ENCODE results near the gene IRF2BP1. TPM values are rescaled to one million over a fixed set of nuclear protein-coding genes. Genes with fewer than 3 reads are reported as not detected.
"Not testable (repeated sequence)": the region's sequence is repeated elsewhere in the genome, so short reads cannot be mapped to it uniquely, and the experiment has no call there.

Gene IRF2BP1
- total and polyA plus RNA-seq, 2 of the 13 experiments (the other 11 are each of a cell fraction or from before 2014, with no cell fraction given): 4.3 to 14.3 TPM

GRCh38 chr19:45867241-45867640, 18.7 kb downstream of the IRF2BP1 start:
- H3K4me3 ChIP-seq (replicated peaks in 1 of 3; ENCODE audit: insufficient read depth in 1 of 3, low read depth in 2 of 3, low read length in 3 of 3): peak overlapping the region in 2 of 3 experiments; percentile 92 to 97; a peak in 2 of 6 replicates
- 0 out of 2 replicates have a peak, but pooled peaks cover 14% of the 10 kb centered on the region for H4K20me1 ChIP-seq (ENCODE audit: insufficient read depth, low read length)
- intact Hi-C loops (cut with micrococcal nuclease; ENCODE audit: unreplicated experiment); in situ Hi-C loops (cut with HindIII; ENCODE audit: extremely low pct_ligation_motif_present, low pct_unique_long_range_greater_than_20kb); H3K27me3 ChIP-seq (ENCODE audit: control insufficient read depth in 1 of 2, insufficient read depth in 2 of 2, low read length in 2 of 2); CTCF ChIA-PET (ENCODE audit: low intra/inter-chr PET ratio, low total read pairs); FAIRE-seq; H3K27ac ChIP-seq (ENCODE audit: extremely low read length, insufficient read depth, low read length); H2AFZ ChIP-seq (ENCODE audit: low read length); H3K36me3 ChIP-seq (replicated peaks in 1 of 2; ENCODE audit: control insufficient read depth in 1 of 2, insufficient read depth in 2 of 2, low read length in 2 of 2); DNase-seq (ENCODE audit: low spot score); BruUV-seq (replicated peaks); H3K9me3 ChIP-seq (ENCODE audit: low read length); ATAC-seq: not testable (repeated sequence)
- H3K4me2 ChIP-seq (ENCODE audit: low read depth, low read length): peak overlapping the region; percentile 79
- POLR2A ChIA-PET: interaction anchor here (1.6 to 13.2 kb wide), 2 partner anchors 16 to 28 kb away, joined by 4 to 388 read pairs; partner anchors contain the start of gene IRF2BP1
- 89% methylated on average over 4 of the region's 4 CpGs for WGBS (ENCODE audit: low lambda C conversion rate)
- H3K9ac ChIP-seq (ENCODE audit: insufficient read depth, low read depth, low read length): peak overlapping the region; percentile 80; the same call in 1 of the 2 replicates
- TF ChIP-seq POLR2G (IDR thresholded peaks at IDR 0.05; ENCODE audit: low read depth, low read length): 0 out of 2 replicates have a peak, but pooled peaks have one; percentile 13
- H3K4me1 ChIP-seq (ENCODE audit: insufficient read depth, low read length): peaks cover 59% of the 10 kb centered on the region
- peaks cover 55% of the 10 kb centered on the region for H3K79me2 ChIP-seq (ENCODE audit: insufficient read depth, low read length)

GRCh38 chr19:45866400-45867176, 19.4 kb downstream of the IRF2BP1 start:
- Histone ChIP-seq H3K27me3 (ENCODE audit: control insufficient read depth in 1 of 2, insufficient read depth in 2 of 2, low read length in 2 of 2) (no peaks in the 10 kb centered on the region; a peak in 1 of 5 replicates), H3K4me1 (ENCODE audit: insufficient read depth, low read length) (peaks cover 57% of the 10 kb centered on the region), H4K20me1 (ENCODE audit: insufficient read depth, low read length) (0 out of 2 replicates have a peak, but pooled peaks cover 14% of the 10 kb centered on the region), H3K36me3 (replicated peaks in 1 of 2; ENCODE audit: control insufficient read depth in 1 of 2, insufficient read depth in 2 of 2, low read length in 2 of 2) (no peaks in the 10 kb centered on the region; a peak in 1 of 5 replicates), H3K79me2 (ENCODE audit: insufficient read depth, low read length) (peaks cover 60% of the 10 kb centered on the region), H2AFZ (ENCODE audit: low read length) (no peak overlapping the region), H3K4me3 (replicated peaks in 1 of 3; ENCODE audit: insufficient read depth in 1 of 3, low read depth in 2 of 3, low read length in 3 of 3) (peak overlapping the region; percentile 90 to 97 (median 92)), H3K27ac (ENCODE audit: extremely low read length, insufficient read depth, low read length) (peak overlapping the region; percentile 49), H3K9me3 (ENCODE audit: low read length) (no peaks in the 10 kb centered on the region), H3K4me2 (ENCODE audit: low read depth, low read length) (peak overlapping the region; percentile 79), H3K9ac (ENCODE audit: insufficient read depth, low read depth, low read length) (peak overlapping the region; percentile 80; the same call in 1 of the 2 replicates)
- intact Hi-C loops (cut with micrococcal nuclease; ENCODE audit: unreplicated experiment) (no loop called here), in situ Hi-C loops (cut with HindIII; ENCODE audit: extremely low pct_ligation_motif_present, low pct_unique_long_range_greater_than_20kb) (no loop called here)
- no peak for ATAC-seq
- BruUV-seq (replicated peaks): no TSS peak
- POLR2A ChIA-PET: interaction anchor here (0.9 to 13.2 kb wide), 3 partner anchors 10 to 29 kb away, joined by 3 to 388 read pairs (median 4); partner anchors contain the start of gene IRF2BP1
- CTCF ChIA-PET (ENCODE audit: low intra/inter-chr PET ratio, low total read pairs): interaction anchor here (5.8 kb wide), 1 partner anchor 17 kb away, joined by 263 read pairs; the partner anchor contains the start of gene IRF2BP1
- 75% methylated on average over 7 of the region's 11 CpGs for WGBS (ENCODE audit: low lambda C conversion rate)
- DNase-seq (ENCODE audit: low spot score): no peak
- FAIRE-seq: no peak
- TF ChIP-seq ZNF891 (CRISPR knock-in tag; IDR thresholded peaks at IDR 0.05) (0 out of 2 replicates have a peak, but pooled peaks have one; percentile 20), POLR2G (IDR thresholded peaks at IDR 0.05; ENCODE audit: low read depth, low read length) (peak; percentile 56), RFX5 (IDR thresholded peaks at IDR 0.05; ENCODE audit: low read depth, low read length) (no peak), ZNF136 (CRISPR knock-in tag; IDR thresholded peaks at IDR 0.05; ENCODE audit: low read depth) (no peak), PHF21A (CRISPR knock-in tag; IDR thresholded peaks at IDR 0.05) (no peak), ZNF224 (CRISPR knock-in tag; IDR thresholded peaks at IDR 0.05) (0 out of 2 replicates have a peak, but pooled peaks have one; percentile 52), ZNF251 (CRISPR knock-in tag; IDR thresholded peaks at IDR 0.05) (no peak), HHEX (CRISPR knock-in tag; IDR thresholded peaks at IDR 0.05) (no peak), ZMAT3 (CRISPR knock-in tag; conservative IDR thresholded peaks at IDR 0.05) (no peak), ATRX (CRISPR knock-in tag; IDR thresholded peaks at IDR 0.05; ENCODE audit: borderline replicate concordance) (no peak), FOXC1 (CRISPR knock-in tag; IDR thresholded peaks at IDR 0.05; ENCODE audit: borderline replicate concordance) (no peak), MED8 (CRISPR knock-in tag; IDR thresholded peaks at IDR 0.05; ENCODE audit: insufficient replicate concordance) (no peak), ZFX (CRISPR knock-in tag; IDR thresholded peaks at IDR 0.05; ENCODE audit: low read depth) (0 out of 2 replicates have a peak, but pooled peaks have one; percentile 10), NONO (IDR thresholded peaks at IDR 0.05) (no peak), NONO (CRISPR knock-in tag; conservative IDR thresholded peaks at IDR 0.05) (no peak), ZBTB7A (CRISPR knock-in tag; IDR thresholded peaks at IDR 0.05) (no peak)

All from HepG2 (cell line).